ENCODE data around the gene GALNT6. TPM values are rescaled to one million over a fixed set of nuclear protein-coding genes. Genes with fewer than 3 reads are reported as not detected.

Gene GALNT6
- total RNA-seq, 2 donors from 2014 or later = 1.3 to 2.8 TPM

GRCh38 chr12:51378749-51379148, 12.5 kb downstream of the GALNT6 start:
- H3K27ac ChIP-seq = no peak overlapping the region
- DNase-seq (ENCODE audit: low spot score) = no peak
- no peak for TF ChIP-seq CTCF (IDR thresholded peaks at IDR 0.05)
- H3K4me3 ChIP-seq = no peak overlapping the region
- H3K36me3 ChIP-seq = no peaks in the 10 kb centered on the region
- H3K27me3 ChIP-seq = no peaks in the 10 kb centered on the region
- no peaks in the 10 kb centered on the region for H3K9me3 ChIP-seq
- no peaks in the 10 kb centered on the region for H3K4me1 ChIP-seq

GRCh38 chr12:51377099-51377984, 13.9 kb downstream of the GALNT6 start:
- H3K36me3 ChIP-seq = no peaks in the 10 kb centered on the region
- no peak overlapping the region for H3K27ac ChIP-seq
- no peak for TF ChIP-seq CTCF (IDR thresholded peaks at IDR 0.05)
- no peak overlapping the region for H3K4me3 ChIP-seq
- DNase-seq (ENCODE audit: low spot score) = no peak
- no peaks in the 10 kb centered on the region for H3K4me1 ChIP-seq
- H3K9me3 ChIP-seq = no peaks in the 10 kb centered on the region
- H3K27me3 ChIP-seq = no peaks in the 10 kb centered on the region

- Histone ChIP-seq H3K27me3 (no peaks in the 10 kb centered on the region), H3K27ac (no peak overlapping the region), H3K4me1 (peaks cover 0 to 11% of the 10 kb centered on the region in 2 donors), H3K9me3 (no peaks in the 10 kb centered on the region), H3K36me3 (no peaks in the 10 kb centered on the region), H3K4me3 (no peak overlapping the region)
- no peak for TF ChIP-seq CTCF (IDR thresholded peaks at IDR 0.05)
- no peak for DNase-seq (ENCODE audit: low spot score)
Measured at GRCh38 chr12:51374856-51375255, 16.4 kb downstream of the GALNT6 start.

GRCh38 chr12:51374361-51374760, 16.8 kb downstream of the GALNT6 start:
- Histone ChIP-seq H3K27me3 (no peaks in the 10 kb centered on the region), H3K4me1 (peaks cover 0 to 11% of the 10 kb centered on the region in 2 donors), H3K4me3 (no peak overlapping the region), H3K27ac (no peak overlapping the region), H3K9me3 (no peaks in the 10 kb centered on the region), H3K36me3 (no peaks in the 10 kb centered on the region)
- no peak for DNase-seq (ENCODE audit: low spot score)
- no peak for TF ChIP-seq CTCF (IDR thresholded peaks at IDR 0.05)

- Histone ChIP-seq H3K27me3 (no peaks in the 10 kb centered on the region), H3K9me3 (no peaks in the 10 kb centered on the region), H3K4me1 (peaks cover 0 to 11% of the 10 kb centered on the region in 2 donors), H3K36me3 (no peaks in the 10 kb centered on the region), H3K4me3 (no peak overlapping the region), H3K27ac (no peak overlapping the region)
- no peak for DNase-seq (ENCODE audit: low spot score)
- TF ChIP-seq CTCF (IDR thresholded peaks at IDR 0.05) = no peak
Measured at GRCh38 chr12:51373187-51373586, 18.0 kb downstream of the GALNT6 start.
